Caco-2 (cell line): ENCODE results near the gene P4HA3. TPM values are rescaled to one million over a fixed set of nuclear protein-coding genes. Genes with fewer than 3 reads are reported as not detected.
A peak's percentile ranks its signal among the peaks of the same experiment; 100 is the strongest.

Experiments used
- BruUV-seq: library from RNA; stranded (reverse); fragments of 400-500 nt; replicated peaks from 2 replicates; lab custom pipeline; 2021; lab: Mats Ljungman, UMichigan
- CTCF ChIA-PET: fragments of 300-600 bp; sonication (Branson Sonifier 250); formaldehyde crosslinking; loops from one replicate; lab custom pipeline; 2022; ENCODE audit warnings: antibody characterized with exemption; lab: Charles Lee
- POLR2A ChIA-PET: fragments of 300-600 bp; sonication (Branson Sonifier 250); formaldehyde crosslinking; loops from one replicate; lab custom pipeline; 2022; ENCODE audit warnings: antibody characterized with exemption; lab: Charles Lee
- DNase-seq, 2 experiments: peaks; one replicate each; pipeline versions ENCODE4 v3.0.0 to v3.0.0-alpha.2; 2020 to 2022
- H3K27me3 ChIP-seq: replicated peaks from 2 replicates; pipeline ENCODE4 v1.6.0; 2011; ENCODE audit warnings: low read length; ENCODE audit not compliant: control insufficient read depth, insufficient read depth
- H3K36me3 ChIP-seq: 2 replicates; pipeline ENCODE4 v1.5.1; 2011; ENCODE audit warnings: low read length; ENCODE audit not compliant: control insufficient read depth, insufficient read depth
- H3K4me1 ChIP-seq: fragments of 250-450 bp; sonication (Bioruptor Pico); 2 replicates; pipeline ENCODE4 v1.5.1; 2020; ENCODE audit warnings: mild to moderate bottlenecking
- H3K4me3 ChIP-seq: 2 replicates; pipeline ENCODE4 v1.5.1; 2011; ENCODE audit warnings: low read depth, mild to moderate bottlenecking, control low read depth, low read length
- H3K9me3 ChIP-seq: fragments of 250-450 bp; sonication (Bioruptor Pico); 2 replicates; pipeline ENCODE4 v1.5.1; 2020; ENCODE audit warnings: mild to moderate bottlenecking, moderate library complexity
- H3K27ac Mint-ChIP-seq: one replicate; pipeline ENCODE4 v1.8.0; 2022; ENCODE audit warnings: mixed read lengths; ENCODE audit not compliant: unreplicated experiment
- H3K27me3 Mint-ChIP-seq: one replicate; pipeline ENCODE4 v1.8.0; 2022; ENCODE audit warnings: mixed read lengths; ENCODE audit not compliant: insufficient read depth, unreplicated experiment
- H3K36me3 Mint-ChIP-seq: one replicate; pipeline ENCODE4 v1.8.0; 2022; ENCODE audit warnings: mild to moderate bottlenecking, mixed read lengths; ENCODE audit not compliant: insufficient read depth, unreplicated experiment
- H3K4me1 Mint-ChIP-seq: one replicate; pipeline ENCODE4 v1.8.0; 2022; ENCODE audit warnings: low read depth, mixed read lengths; ENCODE audit not compliant: unreplicated experiment
- H3K4me3 Mint-ChIP-seq: one replicate; pipeline ENCODE4 v1.8.0; 2022; ENCODE audit warnings: mild to moderate bottlenecking, moderate library complexity, mixed read lengths; ENCODE audit not compliant: unreplicated experiment
- H3K9me3 Mint-ChIP-seq: one replicate; pipeline ENCODE4 v1.8.0; 2022; ENCODE audit warnings: mixed read lengths; ENCODE audit not compliant: unreplicated experiment
- intact Hi-C: fragments of 100-400 bp; cut with micrococcal nuclease; formaldehyde crosslinking; loops from one replicate; pipeline ENCODE4 v1.10.0; 2022; ENCODE audit not compliant: unreplicated experiment
- total RNA-seq: library from RNA; stranded (reverse); gene quantifications from 2 replicates; pipeline ENCODE4 v1.2.3, GENCODE V29; 2022
- TF ChIP-seq, protein P1 (sequence below), 2 experiments: fragments of 200-600 bp in 1 of 2; IDR thresholded peaks; 1 replicate in 1 of 2; 2 replicates in 1 of 2; pipeline versions ENCODE4 v1.5.1 to v1.8.0; 2011 to 2022; ENCODE audit warnings: antibody characterized with exemption in 1 of 2, control low read depth in 1 of 2, inconsistent platforms in 1 of 2, low read depth in 1 of 2, low read length in 1 of 2, mild to moderate bottlenecking in 1 of 2, moderate library complexity in 1 of 2; ENCODE audit not compliant: insufficient read depth in 1 of 2, severe bottlenecking in 1 of 2, unreplicated experiment in 1 of 2

Gene P4HA3
- total RNA-seq, 1 experiment from 2014 or later, result not detected

DNA sequence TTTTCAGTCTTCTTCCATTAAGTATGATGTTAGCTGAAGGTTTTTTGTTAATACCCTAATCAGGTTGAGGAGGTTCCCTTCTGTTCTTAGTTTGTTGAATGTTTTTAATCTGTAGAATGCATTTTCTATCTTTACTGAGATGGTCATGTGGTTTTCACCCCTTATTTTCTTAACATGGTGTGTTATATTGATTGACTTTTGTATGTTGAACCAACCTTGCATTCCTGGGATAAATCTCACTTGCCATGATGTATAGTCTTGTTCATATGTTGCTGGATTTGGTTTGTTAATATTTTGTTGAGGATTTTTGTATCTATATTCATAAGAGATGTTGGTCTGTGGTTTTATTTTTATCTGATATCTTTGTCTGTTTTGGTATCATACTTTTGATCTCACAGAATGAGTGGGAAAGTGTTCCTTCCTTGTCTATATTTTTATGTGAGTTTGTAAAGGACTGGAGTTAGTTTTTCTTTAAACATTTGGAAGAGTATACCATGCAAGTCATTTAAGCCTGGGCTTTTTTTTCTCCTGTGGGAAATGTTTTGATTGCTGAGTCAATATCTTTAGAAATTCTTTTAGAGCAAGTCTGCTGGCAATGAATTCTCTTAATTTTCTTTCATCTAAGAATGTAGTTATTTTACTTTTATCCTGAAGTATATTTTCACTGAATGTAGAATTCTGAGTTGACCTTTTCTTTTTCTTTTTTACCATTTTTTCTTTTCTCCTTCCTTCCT, 5.5 kb upstream of the P4HA3 start:
- no peaks in the 10 kb centered on the region for H3K36me3 ChIP-seq
- DNase-seq, result no peak
- BruUV-seq, result no TSS peak
- TF ChIP-seq, protein P1, sequence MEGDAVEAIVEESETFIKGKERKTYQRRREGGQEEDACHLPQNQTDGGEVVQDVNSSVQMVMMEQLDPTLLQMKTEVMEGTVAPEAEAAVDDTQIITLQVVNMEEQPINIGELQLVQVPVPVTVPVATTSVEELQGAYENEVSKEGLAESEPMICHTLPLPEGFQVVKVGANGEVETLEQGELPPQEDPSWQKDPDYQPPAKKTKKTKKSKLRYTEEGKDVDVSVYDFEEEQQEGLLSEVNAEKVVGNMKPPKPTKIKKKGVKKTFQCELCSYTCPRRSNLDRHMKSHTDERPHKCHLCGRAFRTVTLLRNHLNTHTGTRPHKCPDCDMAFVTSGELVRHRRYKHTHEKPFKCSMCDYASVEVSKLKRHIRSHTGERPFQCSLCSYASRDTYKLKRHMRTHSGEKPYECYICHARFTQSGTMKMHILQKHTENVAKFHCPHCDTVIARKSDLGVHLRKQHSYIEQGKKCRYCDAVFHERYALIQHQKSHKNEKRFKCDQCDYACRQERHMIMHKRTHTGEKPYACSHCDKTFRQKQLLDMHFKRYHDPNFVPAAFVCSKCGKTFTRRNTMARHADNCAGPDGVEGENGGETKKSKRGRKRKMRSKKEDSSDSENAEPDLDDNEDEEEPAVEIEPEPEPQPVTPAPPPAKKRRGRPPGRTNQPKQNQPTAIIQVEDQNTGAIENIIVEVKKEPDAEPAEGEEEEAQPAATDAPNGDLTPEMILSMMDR (IDR thresholded peaks at IDR 0.05; ENCODE audit: insufficient read depth in 1 of 2, low read depth in 1 of 2, low read length in 1 of 2, severe bottlenecking in 1 of 2, unreplicated experiment in 1 of 2), result no peak
- Mint-ChIP-seq H3K27me3 (peaks cover 6% of the 10 kb centered on the region), H3K4me1 (peaks cover under 1% of the 10 kb centered on the region), H3K27ac (no peak overlapping the region), H3K9me3 (peaks cover 19% of the 10 kb centered on the region), H3K36me3 (no peaks in the 10 kb centered on the region), H3K4me3 (no peak overlapping the region)
- no peak overlapping the region for H3K4me3 ChIP-seq
- H3K27me3 ChIP-seq, result no peaks in the 10 kb centered on the region; the same call in 1 of the 2 replicates
- no peaks in the 10 kb centered on the region for H3K4me1 ChIP-seq
- ChIA-PET POLR2A (no interaction called here), CTCF (no interaction called here)
- H3K9me3 ChIP-seq, result peaks cover 19% of the 10 kb centered on the region
- intact Hi-C loops, result loop anchor here (10.0 kb wide), 1 partner anchor 332 kb away; the partner anchor contains the start of gene UCP2

DNA sequence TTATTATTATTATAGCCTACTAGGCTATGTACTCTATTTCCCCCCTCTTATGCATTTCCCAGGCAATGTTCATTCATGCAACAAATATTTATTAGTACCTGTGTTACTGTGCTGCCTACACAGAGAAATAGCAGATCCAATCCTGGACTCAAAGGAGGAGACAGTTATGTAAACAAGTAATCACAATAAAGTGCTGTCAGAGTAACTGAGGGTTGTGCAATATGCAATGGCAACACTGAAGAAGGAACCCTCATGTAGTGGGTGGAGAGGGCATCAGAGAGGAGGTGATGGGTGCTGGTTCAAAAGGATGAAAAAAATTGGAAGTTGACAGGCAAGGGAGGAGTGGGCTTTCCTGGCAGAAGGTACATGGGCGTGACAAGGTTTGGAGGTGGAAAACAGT, 886 bp upstream of the P4HA3 start:
- Mint-ChIP-seq H3K27me3 (peaks cover 18% of the 10 kb centered on the region), H3K4me1 (peaks cover 5% of the 10 kb centered on the region), H3K36me3 (no peaks in the 10 kb centered on the region), H3K9me3 (peaks cover 9% of the 10 kb centered on the region), H3K27ac (no peak overlapping the region), H3K4me3 (peak overlapping the region; percentile 79)
- Histone ChIP-seq H3K36me3 (no peaks in the 10 kb centered on the region), H3K4me1 (peaks cover 6% of the 10 kb centered on the region; the same call in 1 of the 2 replicates), H3K9me3 (peaks cover 17% of the 10 kb centered on the region), H3K27me3 (no peaks in the 10 kb centered on the region; the same call in 1 of the 2 replicates), H3K4me3 (no peak overlapping the region)
- CTCF ChIA-PET, result no interaction called here
- POLR2A ChIA-PET, result no interaction called here
- no peak for DNase-seq
- TF ChIP-seq, protein P1 (IDR thresholded peaks at IDR 0.05; ENCODE audit: insufficient read depth in 1 of 2, low read depth in 1 of 2, low read length in 1 of 2, severe bottlenecking in 1 of 2, unreplicated experiment in 1 of 2), result no peak
- BruUV-seq, result no TSS peak
- intact Hi-C loops, result loop anchor here (5.0 to 10.0 kb wide), 2 partner anchors 135 to 328 kb away; partner anchors contain the start of gene UCP2

DNA sequence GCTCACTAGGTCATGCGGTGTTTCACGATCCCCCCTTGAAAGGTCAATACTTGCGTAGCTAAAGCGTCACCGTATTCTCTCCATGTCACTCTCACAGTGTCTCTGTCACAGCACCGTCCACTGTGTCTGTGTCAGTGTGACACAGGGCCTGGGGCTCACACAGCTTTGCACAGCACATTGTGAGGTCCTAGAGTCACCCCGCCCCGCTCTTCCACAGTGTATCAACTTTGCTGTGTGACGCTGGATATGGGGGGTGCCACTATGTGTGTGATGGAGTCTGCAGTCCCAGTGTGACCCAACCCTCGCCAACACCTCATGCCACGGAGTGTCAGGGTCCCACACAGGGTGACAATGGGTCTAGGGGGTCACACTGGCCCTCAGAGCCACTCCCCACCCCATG, 583 bp downstream of the P4HA3 start:
- H3K4me1 Mint-ChIP-seq, result peaks cover 5% of the 10 kb centered on the region
- H3K36me3 Mint-ChIP-seq, result no peaks in the 10 kb centered on the region
- no TSS peak for BruUV-seq
- H3K9me3 Mint-ChIP-seq, result no peaks in the 10 kb centered on the region
- ChIA-PET POLR2A (no interaction called here), CTCF (interaction anchor here (0.5 to 0.9 kb wide), 2 partner anchors 139 to 140 kb away, joined by 4 read pairs; partner anchors contain the start of gene C2CD3)
- no peak for DNase-seq
- peaks cover 6% of the 10 kb centered on the region; the same call in 1 of the 2 replicates for H3K9me3 ChIP-seq
- TF ChIP-seq, protein P1 (IDR thresholded peaks at IDR 0.05; ENCODE audit: insufficient read depth in 1 of 2, low read depth in 1 of 2, low read length in 1 of 2, severe bottlenecking in 1 of 2, unreplicated experiment in 1 of 2), result no peak
- H3K4me1 ChIP-seq, result peaks cover 6% of the 10 kb centered on the region; the same call in 1 of the 2 replicates
- no peaks in the 10 kb centered on the region; the same call in 1 of the 2 replicates for H3K27me3 ChIP-seq
- intact Hi-C loops, result loop anchor here (5.0 to 10.0 kb wide), 2 partner anchors 136 to 326 kb away; partner anchors contain the start of gene UCP2
- no peaks in the 10 kb centered on the region for H3K36me3 ChIP-seq
- H3K4me3 Mint-ChIP-seq, result peak overlapping the region; percentile 79
- no peak overlapping the region for H3K27ac Mint-ChIP-seq
- H3K27me3 Mint-ChIP-seq, result peaks cover 22% of the 10 kb centered on the region
- peak overlapping the region; percentile 32 for H3K4me3 ChIP-seq
